Measurements from ENCODE around the gene FGFBP3. TPM values are rescaled to one million over a fixed set of nuclear protein-coding genes. Genes with fewer than 3 reads are reported as not detected.

FGFBP3 gene
- total and polyA plus RNA-seq, 2 donors (not counting 3 experiments of a cell fraction or from before 2014, with no cell fraction given): 0.11 to 0.38 TPM

DNA sequence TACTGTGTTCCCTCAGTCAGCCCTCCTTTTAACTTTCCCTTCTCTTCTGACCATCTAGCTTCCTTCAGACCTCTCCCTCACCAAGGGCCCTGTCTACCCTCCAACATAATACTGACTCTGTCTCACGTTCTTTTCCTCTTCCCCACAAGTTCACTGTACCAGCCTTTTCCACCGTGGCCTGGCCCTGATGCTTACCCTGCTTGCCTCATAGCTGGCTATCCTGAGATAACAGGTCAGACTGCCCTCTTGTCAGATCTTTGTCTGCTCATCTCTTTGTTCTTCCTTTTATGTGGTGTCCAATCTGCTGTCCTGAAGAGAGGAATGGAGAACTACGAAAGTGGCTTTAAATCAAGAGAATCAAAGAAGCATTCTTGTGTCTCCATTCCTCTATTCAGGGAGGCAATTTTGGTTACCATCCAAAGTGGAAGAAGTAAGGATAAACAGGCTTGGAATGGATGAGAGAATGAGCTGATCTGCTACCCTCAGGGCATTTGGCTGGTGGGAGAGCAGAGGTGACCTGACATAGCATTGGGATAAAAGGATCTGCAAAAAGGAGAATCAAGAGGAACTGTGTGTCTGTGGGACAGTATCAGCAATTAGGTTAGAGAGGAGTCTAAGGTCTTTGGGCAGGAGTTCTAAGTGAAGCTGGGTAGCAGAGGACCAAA is 22.4 kb upstream of the FGFBP3 start:
- no peaks in the 10 kb centered on the region for H3K27me3 ChIP-seq (ENCODE audit: control insufficient read depth in 2 of 2, insufficient read depth in 2 of 2, low read length in 2 of 2)
- BruUV-seq (replicated peaks): no TSS peak
- H3K4me3 ChIP-seq (replicated peaks in 1 of 3; ENCODE audit: insufficient read depth in 1 of 3, low read depth in 1 of 3, low read length in 3 of 3): no peak overlapping the region
- peaks cover 66% of the 10 kb centered on the region for H3K79me2 ChIP-seq (ENCODE audit: control insufficient read depth, insufficient read depth, low read length)
- CTCF ChIA-PET: interaction anchor here (1.6 kb wide), 1 partner anchor 19 kb away, joined by 4 read pairs; no protein-coding TSS in a partner anchor
- peaks cover 8% of the 10 kb centered on the region for H3K4me1 ChIP-seq (ENCODE audit: control insufficient read depth, extremely low read depth, insufficient read depth, low read length)
- no peak for DNase-seq (ENCODE audit: low read depth, low spot score)
- H4K20me1 ChIP-seq (replicated peaks; ENCODE audit: control insufficient read depth, extremely low read depth, insufficient read depth, low read length): peaks cover 2% of the 10 kb centered on the region
- no peak for FAIRE-seq
- H3K9me3 ChIP-seq (replicated peaks; ENCODE audit: control insufficient read depth, insufficient read depth, low read length): no peaks in the 10 kb centered on the region
- peaks cover 2 to 6% of the 10 kb centered on the region in 2 experiments for H3K36me3 ChIP-seq (ENCODE audit: control insufficient read depth in 2 of 2, extremely low read depth in 1 of 2, insufficient read depth in 2 of 2, low read length in 2 of 2)
- H2AFZ ChIP-seq (ENCODE audit: low read depth, low read length): no peak overlapping the region
- intact Hi-C loops (cut with micrococcal nuclease) (no loop called here), dilution Hi-C loops (cut with MboI; ENCODE audit: extremely low pct_ligation_motif_present, low sequenced_read_pairs) (no loop called here)
- no peaks in the 10 kb centered on the region for H3K9me1 ChIP-seq (replicated peaks; ENCODE audit: control insufficient read depth, extremely low read depth, insufficient read depth, low read length)
- H3K4me2 ChIP-seq (ENCODE audit: insufficient read depth, low read length): no peak overlapping the region
- POLR2A ChIA-PET: no interaction called here
- TF ChIP-seq, protein P1, sequence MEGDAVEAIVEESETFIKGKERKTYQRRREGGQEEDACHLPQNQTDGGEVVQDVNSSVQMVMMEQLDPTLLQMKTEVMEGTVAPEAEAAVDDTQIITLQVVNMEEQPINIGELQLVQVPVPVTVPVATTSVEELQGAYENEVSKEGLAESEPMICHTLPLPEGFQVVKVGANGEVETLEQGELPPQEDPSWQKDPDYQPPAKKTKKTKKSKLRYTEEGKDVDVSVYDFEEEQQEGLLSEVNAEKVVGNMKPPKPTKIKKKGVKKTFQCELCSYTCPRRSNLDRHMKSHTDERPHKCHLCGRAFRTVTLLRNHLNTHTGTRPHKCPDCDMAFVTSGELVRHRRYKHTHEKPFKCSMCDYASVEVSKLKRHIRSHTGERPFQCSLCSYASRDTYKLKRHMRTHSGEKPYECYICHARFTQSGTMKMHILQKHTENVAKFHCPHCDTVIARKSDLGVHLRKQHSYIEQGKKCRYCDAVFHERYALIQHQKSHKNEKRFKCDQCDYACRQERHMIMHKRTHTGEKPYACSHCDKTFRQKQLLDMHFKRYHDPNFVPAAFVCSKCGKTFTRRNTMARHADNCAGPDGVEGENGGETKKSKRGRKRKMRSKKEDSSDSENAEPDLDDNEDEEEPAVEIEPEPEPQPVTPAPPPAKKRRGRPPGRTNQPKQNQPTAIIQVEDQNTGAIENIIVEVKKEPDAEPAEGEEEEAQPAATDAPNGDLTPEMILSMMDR (IDR thresholded peaks at IDR 0.05; ENCODE audit: extremely low read depth in 1 of 2, insufficient read depth in 1 of 2, low read depth in 1 of 2, low read length in 2 of 2): no peak
- TF ChIP-seq JUN (IDR thresholded peaks at IDR 0.05; ENCODE audit: borderline replicate concordance, insufficient read depth, insufficient read length, low read depth): no peak
- TF ChIP-seq GATA2 (IDR thresholded peaks at IDR 0.05; ENCODE audit: insufficient read depth, insufficient read length, low read depth, low read length): no peak
- no peak for TF ChIP-seq MYC (IDR thresholded peaks at IDR 0.05; ENCODE audit: low read depth, low read length)
- TF ChIP-seq POLR2A (IDR thresholded peaks at IDR 0.05; ENCODE audit: low read depth, low read length): no peak
- TF ChIP-seq POLR2AphosphoS5 (IDR thresholded peaks at IDR 0.05; ENCODE audit: insufficient read depth, low read depth, low read length): no peak
- TF ChIP-seq, protein P2, sequence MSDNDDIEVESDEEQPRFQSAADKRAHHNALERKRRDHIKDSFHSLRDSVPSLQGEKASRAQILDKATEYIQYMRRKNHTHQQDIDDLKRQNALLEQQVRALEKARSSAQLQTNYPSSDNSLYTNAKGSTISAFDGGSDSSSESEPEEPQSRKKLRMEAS (IDR thresholded peaks at IDR 0.05; ENCODE audit: insufficient read depth, insufficient read length): no peak
- TF ChIP-seq FOS (IDR thresholded peaks at IDR 0.05; ENCODE audit: borderline replicate concordance, insufficient read depth, low read length): no peak
- no peak for TF ChIP-seq EZH2 (IDR thresholded peaks at IDR 0.05; ENCODE audit: borderline replicate concordance, low read depth, low read length, severe bottlenecking)
- H3K9ac ChIP-seq (replicated peaks; ENCODE audit: extremely low read depth, insufficient read depth, low read length): no peak overlapping the region
- no peak overlapping the region for H3K27ac ChIP-seq (ENCODE audit: insufficient read depth, low read depth, low read length)

Measured in endothelial cell of umbilical vein (primary cell).